KG1 (cell line): ENCODE data around the gene OR51B4.
"Not testable (repeated sequence)": the region's sequence is repeated elsewhere in the genome, so short reads cannot be mapped to it uniquely, and the experiment has no call there.

Experiments
- DNase-seq: peaks from one replicate; lab custom pipeline; 2025; lab: John Stamatoyannopoulos, UW

The OR51B4 gene, protein sequence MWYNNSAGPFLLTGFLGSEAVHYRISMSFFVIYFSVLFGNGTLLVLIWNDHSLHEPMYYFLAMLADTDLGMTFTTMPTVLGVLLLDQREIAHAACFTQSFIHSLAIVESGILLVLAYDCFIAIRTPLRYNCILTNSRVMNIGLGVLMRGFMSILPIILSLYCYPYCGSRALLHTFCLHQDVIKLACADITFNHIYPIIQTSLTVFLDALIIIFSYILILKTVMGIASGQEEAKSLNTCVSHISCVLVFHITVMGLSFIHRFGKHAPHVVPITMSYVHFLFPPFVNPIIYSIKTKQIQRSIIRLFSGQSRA

DNA sequence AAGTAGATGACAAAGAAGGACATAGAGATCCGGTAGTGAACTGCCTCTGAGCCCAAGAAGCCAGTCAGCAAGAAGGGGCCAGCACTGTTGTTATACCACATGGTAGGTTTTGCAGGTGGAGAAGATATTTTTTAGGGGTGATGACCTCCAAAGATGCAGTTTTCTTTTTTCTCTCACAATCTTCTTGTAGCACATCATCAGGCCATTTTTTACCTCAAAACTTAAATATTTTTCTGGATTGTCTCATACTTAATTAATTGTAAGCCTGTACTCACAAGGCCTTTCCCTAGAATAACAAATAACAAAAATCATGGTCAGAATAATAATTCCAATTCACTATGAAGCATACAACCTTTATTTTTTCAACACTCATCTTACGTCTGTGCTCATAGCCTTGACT lies at the start of gene OR51B4:
Gene OR51B4, minus strand, starts transcription at position 101 of the 400 bp plus-strand sequence. Its CDS starts 0 bp downstream, at position 101.
- no peak for DNase-seq

DNA sequence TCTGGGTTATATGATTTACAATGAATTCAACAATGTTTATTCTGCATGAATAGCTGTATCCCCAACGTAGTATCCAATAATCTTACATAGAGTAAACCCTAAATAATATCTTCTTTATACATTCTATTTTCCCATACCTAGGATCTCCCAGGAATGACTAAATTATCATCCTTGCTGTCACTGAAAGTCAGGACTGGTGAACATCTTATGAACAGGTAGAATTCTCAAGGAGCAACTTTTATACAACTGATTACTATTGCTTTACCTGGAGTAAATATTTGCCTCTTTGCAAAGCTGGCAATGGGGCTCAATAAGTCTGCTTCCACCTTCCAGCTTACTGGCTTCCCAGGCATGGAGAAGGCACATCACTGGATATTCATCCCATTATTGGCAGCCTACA lies 49.5 kb upstream of the OR51B4 start, which contains the start of gene OR51B6:
Gene OR51B6, plus strand, starts transcription at position 301 of the 400 bp plus-strand sequence. Its CDS starts 0 bp downstream, at position 301.
- no peak for DNase-seq

DNA sequence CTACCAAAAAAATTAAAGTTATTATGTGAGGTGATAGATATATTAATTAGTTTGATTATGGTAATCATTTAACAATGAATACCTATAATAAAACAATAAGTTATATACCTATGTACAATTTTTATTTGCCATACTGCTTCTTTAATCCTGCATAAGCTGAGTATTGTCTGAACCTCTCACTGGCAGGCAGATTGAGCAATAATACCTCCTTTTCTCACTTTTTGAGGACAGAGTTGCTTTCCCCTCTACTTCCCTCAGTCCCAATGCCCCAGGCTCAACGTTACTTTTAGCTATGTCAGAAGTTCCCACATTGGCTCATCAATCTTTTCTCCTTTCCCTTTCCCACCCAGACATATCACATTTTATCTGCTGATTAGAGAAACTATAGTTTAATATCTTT lies 47.8 kb upstream of the OR51B4 start:
- DNase-seq, result no peak

DNA sequence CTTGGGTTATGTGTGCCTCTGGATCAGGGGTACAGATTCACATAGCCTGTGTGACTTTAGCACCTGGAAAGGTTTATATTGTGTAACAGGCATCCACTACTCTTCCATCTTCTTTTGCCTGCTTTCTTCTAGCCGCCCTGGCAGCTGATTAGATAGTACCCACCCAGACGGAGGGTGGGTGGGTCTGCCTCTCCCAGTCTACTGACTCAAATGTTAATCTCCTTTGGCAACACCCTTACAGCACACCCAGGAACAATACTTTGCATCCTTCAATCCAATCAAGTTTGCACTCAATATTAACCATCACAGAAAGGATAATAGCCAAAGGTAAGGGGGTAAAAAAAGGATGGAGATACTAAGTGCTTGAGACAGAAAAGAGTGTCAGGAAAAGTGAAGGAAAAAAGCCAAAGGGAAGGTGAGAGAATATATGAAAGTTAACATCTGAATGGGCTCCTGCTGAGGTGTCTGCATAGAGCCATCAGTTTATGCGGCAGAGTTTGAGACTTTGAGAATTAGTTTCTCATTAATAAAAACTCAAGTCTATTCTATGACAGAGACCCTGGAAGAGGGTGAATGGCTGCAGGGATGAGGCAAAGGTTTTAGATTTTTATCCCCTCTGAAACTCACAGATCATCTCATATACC lies 46.9 kb upstream of the OR51B4 start:
- no peak for DNase-seq

DNA sequence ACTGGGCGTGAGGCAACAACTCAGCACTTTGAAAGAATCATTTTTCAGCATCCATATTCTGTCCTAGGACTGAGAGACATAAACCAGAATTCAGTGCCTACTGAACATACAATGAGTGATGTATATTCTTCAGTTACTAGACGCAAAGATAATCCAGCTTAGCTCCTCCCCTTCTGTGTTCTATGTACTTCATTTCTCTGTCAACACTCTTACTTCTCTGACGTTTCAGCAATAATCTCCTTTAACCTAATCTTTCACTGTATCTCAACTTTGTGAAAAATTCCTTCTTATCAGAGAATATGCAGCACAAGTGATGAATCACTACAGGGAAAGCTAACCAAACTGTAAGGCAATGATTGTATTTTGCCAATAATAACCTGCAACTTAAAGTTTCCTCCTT lies 44.1 kb upstream of the OR51B4 start:
- no peak for DNase-seq

DNA sequence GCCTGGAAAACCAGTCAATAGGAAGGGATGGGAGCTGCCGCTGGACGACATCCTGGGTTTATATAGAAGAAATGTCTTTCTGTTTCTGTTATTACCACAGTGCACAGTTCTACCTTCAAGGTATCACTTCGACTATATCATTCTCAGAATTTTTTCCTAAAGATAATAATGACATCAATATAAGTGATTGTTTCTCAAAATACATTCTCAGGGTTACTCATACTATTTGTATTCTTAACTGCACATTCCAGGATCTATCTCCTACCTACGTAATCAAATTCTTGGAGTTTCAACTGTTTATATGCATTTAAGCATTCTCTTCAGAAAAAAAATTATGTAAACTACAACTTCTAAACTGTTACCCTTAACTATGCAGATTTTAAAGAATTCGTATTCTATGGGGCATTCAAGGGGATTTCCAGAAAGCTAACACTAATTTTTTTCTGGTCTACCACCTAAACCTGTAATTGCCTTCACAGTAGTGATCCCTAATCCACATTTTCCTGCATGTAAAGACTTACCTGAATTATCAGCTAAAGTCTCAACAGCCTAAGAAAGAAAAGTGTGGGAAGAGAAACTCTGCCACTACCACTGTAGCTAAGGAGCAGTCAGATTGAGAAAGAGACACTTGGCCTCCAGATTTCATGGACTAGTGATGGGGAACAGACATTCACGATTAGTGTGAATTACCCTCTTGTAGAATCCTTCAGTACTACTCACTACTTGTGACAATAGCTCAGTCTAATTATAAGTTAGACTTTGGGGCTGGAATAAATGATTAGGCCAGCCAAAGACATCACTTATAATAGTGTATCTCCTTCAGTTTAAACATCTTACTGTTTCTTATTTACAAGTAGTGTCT lies 42.0 kb upstream of the OR51B4 start, which contains the start of gene OR51B5:
Gene OR51B5, minus strand, starts transcription at position 51 of the 862 bp plus-strand sequence. Its CDS starts 0 bp downstream, at position 51.
- DNase-seq, result no peak

DNA sequence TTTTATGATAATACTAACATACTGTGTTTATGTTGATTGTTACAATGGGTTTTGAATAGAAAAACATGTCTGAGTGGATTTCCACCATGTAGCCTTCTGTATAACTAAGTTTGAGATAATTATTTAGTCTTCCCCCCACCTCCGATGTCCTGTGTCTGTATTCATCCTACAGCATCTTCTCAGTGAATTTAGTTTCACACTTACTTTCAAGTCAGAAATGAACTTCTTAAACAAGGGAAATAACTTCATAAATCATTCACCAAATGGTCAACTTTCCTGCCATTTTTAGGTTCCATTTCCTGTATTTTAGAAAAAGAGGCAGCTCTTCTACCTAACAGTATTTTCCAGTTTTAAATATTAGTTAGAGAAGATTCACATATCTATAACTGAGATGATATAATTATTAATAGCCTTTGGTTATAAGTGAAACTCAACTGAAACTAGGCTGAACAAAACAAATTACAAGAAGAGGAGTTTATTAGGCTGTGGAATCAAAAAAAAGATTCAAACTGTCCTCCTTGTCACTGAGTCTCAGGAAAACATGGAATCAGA lies 38.1 kb upstream of the OR51B4 start:
- no peak for DNase-seq

DNA sequence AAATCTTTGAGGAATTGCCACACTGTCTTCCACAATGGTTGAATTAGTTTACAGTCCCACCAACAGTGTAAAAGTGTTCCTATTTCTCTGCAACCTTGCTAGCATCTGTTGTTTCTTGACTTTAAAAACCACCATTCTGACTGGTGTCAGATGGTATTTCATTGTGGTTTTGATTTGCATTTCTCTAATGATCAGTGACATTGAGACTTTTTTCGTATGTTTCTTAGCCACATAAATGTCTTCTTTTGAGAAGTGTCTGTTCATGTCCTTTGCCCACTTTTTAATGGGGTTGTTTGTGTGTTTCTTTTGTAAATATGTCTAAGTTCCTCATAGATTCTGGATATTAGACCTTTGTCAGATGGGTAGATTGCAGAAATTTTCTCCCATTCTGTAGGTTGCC lies 35.5 kb upstream of the OR51B4 start:
- DNase-seq, result not testable (repeated sequence)

DNA sequence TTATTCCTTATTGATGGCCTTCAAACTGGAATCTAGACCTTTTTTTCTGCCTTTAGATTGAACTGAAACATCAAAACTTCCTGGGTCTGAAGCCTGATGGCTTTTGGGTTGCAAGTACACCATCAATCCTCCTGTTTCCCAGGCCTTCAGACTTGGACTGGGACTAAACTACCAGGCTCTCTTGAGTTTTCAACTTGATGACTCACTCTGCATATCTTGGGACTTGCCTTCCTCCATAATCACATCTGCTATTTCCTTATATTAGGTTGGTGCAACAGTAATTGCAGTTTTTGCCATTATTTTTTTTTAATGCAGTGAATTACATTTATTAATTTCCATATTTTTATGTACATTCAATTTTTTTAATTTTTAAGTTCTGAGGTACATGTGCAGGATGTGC lies 34.6 kb upstream of the OR51B4 start:
- DNase-seq, result no peak

DNA sequence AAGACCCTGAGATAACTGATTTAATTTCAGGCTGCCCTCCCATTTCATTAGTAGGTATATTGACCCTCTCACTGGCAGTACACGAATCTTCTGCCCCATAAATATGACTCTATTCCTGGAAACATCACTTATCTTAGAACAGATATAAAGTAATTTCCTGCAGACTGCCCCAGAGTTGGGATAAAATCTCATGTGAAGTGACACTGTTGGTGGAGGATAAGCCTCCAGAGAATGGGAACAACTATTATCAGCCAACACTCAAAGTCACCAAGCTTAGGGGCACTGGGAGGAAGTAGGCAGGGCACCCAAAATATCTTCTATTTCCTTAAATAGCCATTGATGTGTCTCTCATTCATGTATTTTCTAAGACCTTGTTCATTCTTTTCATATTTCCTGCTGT lies 33.4 kb upstream of the OR51B4 start:
- DNase-seq, result no peak

DNA sequence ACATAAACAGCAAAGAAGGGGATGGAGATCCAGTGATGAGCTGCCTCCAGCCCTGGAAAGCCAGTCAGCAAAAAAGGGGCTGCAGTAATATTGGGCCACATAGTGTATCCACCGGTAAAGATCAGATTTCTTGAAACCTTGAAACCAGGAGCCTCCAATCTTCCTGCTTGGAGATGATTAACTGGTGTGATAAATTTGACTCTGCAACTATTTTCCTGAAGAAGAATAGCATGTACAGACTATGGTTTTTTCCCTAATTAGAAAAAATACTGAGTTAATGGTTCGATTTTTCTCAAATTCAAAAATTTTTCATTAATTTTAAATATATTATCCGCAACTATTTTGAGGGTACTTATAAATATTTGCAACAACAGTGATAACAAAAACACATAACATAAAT lies 22.5 kb upstream of the OR51B4 start, which contains the start of gene OR51B2:
Gene OR51B2, minus strand, starts transcription at position 101 of the 400 bp plus-strand sequence. Its CDS starts 0 bp downstream, at position 101.
- DNase-seq, result no peak

DNA sequence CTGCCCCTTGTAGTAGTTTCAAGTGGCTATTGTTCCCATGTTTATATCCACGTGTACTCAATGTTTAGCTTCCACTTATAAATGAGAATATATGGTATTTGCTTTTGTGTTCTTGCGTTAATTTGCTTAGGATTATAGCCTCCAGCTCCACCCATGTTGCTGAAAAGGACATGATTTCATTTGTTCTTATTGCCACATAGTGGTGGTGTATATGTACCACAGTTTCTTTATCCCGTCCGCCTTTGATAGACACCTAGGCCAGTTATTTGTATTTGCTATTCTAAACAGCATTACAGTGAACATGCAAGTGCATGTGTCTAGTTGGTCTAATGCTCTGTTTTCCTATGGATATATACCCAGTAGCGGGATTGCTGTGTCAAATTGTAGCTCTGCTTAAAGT lies 15.5 kb upstream of the OR51B4 start:
- DNase-seq, result no peak

DNA sequence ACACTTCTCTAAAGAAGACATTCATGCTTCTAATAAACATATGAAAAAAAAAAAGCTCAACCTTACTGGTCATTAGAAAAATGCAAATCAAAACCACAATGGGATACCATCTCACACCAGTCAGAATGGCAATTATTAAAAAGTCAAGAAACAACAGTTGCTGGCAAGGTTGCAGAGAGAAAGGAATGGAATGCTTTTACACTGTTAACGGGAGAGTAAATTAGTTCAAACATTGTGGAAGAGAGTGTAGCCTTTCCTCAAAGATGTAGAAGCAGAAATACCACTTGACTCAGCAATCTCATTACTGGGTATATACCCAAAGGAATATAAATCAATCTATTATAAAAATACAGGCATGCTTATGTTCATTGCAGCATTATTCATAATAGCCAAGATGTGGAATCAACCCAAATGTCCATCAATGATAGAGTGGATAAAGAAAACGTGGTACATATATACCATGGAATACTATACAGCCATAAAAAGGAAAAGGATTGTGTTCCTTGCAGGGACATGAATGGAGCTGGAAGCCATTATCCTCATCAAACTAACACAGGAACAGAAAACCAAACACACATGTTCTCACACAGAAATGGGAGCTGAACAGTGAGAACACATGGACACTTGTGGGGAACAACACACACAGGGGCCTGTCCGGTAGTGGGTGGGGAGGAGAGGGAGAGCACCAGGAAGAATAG lies 11.7 kb upstream of the OR51B4 start:
- DNase-seq, result not testable (repeated sequence)

DNA sequence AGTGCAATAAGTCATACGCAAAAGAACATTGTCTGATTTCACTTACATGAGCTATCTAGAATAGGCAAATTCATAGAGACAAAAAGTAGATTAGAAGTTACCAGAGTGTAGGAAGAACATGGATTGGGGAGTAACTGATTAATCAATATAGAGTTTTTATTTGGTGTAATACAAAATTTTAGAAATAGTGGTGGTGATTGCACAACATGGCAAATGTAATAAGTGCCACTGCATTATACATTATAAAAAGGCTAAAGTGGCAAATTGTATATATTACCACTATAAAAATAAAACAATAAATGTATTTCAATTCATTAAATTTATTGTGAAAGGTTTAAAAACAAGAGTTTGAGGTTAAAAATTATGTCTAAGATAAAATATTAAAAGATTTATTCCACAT lies 8.7 kb upstream of the OR51B4 start:
- DNase-seq, result no peak

DNA sequence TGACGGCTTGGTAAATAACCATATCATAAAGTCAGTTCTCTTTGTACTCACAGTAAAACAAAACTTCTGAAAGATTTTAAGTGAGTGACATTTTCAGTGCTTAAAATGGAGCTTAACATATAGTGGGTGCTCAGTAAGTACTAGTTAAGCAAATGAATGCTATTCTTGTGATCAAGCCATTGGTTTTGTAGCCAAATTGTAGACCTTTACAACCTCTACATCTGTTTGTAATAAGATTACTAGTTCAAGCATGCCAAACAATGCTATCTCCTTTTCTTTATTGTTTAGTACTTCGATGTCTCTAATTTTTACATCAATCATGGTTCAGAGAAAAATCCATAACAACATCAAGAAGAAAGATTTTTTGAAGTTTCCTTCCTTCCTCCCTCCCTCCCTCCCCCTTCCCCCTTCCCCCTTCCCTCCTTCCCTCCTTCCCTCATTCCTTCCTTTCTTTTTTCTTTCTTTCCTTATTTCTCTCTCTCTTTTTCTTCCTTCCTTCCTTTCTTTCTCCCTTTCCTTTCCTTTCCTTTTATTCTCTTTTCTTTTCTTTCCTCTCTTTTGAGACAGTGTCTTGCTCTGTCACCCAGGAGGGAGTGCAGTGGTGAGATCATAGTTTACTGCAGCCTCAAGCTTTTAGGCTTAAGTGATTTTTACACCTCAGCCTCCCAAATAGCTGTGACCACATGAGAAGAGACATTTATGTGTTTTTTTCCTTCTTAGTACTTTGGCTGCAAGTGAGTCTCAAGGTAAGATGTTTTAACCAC lies 5.7 kb upstream of the OR51B4 start:
- no peak for DNase-seq

DNA sequence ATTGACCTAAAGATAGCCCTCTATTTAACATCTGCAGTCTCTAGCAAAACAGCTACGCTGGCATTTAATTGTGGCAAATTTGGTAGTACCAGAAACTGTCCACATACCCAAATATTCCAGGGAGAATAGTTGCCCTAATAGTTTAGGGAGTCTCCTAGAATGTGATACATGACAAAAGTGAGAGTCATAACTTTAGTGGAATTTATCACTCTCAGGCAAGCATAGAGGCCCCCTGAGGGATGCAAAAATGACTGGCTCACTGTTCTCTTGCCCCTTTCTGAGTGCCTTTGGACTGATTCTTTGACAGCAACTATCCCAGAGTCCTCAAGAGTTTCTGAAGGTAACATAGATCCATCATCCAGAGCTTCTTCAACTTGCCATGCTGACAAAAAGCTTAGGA lies 2.3 kb upstream of the OR51B4 start:
- no peak for DNase-seq

DNA sequence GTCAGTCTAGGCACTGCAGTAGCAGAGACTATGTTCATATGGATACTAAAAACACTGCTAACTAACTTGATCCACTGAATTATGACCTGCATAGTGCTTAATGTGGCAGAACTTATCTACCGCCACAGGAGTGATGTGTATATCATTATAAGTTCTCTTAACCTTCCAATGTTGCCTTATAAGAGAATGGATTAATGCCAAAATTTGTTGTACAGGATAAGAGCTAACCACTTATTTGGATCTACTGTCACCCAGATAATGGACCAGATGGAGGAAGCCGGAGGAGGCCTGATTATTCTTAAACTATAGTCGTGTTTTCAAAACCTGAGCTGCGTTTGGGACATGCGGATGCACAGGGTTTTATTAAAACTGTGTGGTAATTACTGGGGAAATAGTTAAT lies 1.9 kb upstream of the OR51B4 start:
- no peak for DNase-seq

DNA sequence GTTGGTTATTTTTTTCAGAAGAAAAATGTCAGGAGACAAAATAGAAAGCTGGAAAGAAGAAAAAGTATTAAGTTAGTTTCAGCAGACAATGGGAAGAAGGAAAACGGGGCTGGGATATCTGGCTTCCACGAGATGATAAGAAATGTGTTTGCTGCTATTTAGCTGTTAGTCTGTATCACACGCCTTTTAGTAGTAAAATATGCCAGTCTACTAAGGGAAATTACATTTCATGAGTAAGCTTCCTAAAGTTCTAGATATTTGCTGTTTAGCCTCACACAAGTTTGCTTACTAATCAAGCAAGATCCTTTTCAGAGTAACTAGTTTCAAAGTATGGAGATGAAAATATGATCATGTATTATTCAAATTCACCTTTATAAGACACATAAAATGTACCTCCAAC lies 1.5 kb downstream of the OR51B4 start:
- DNase-seq, result no peak

DNA sequence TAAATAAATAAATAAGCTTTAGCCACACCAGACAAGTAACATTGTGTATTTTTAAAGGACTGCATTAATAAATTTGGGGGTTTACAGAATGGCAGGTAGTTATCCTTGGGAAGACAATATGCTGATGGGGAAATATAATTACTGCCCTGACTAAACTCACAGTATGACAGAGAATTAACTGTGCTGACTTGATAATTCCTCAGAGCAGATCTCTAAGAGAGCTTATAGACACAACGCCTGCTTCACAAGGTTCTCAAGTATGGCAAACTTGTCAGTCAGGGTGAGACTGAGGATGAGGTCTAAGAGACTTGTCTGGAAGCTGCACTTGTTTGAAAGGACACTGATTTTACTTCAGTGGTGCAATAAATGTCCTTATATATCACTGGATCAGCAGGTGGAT lies 3.3 kb downstream of the OR51B4 start:
- DNase-seq, result no peak

DNA sequence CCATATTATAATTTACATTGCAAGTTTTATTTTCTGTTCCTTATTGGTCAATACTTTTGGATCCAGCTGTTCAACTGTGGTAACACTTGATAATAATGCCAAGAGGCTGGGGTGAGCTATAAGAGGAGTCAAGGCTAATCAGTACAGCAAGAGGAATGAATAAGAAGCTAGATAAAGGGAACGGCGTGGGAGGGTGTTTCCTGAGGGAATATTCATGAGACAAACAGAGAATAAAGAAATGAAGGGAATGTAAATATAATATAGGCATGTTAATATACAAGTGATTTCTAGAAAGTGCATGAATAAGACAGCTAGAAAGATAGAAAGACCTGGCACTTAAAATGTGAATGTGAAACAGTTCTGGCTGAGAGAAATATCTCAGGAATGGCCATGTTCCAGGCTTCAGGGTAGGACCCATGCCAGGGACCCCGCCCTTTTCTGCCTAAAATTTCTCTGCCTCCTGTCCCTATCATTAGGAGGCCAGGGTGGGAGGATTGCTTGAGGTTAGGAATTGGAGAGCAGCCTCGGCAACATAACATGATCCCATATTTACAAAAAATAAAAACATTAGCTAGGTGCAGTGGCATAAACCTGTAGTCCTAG lies 3.9 kb downstream of the OR51B4 start:
- DNase-seq, result no peak
